ENCODE measurements around the gene UBE2D2.
"Not testable (repeated sequence)": the region's sequence is repeated elsewhere in the genome, so short reads cannot be mapped to it uniquely, and the experiment has no call there.

UBE2D2 gene

GRCh38 chr5:139584137-139584536, 23.0 kb downstream of the UBE2D2 start:
- DNase-seq (ENCODE audit: low read depth in 2 of 2): no peak

GRCh38 chr5:139588116-139588515, 27.0 kb downstream of the UBE2D2 start:
- not testable (repeated sequence) for DNase-seq (ENCODE audit: low read depth in 2 of 2)

GRCh38 chr5:139588962-139589361, 27.8 kb downstream of the UBE2D2 start:
- no peak for DNase-seq (ENCODE audit: low read depth in 2 of 2)

- no peak for DNase-seq (ENCODE audit: low read depth in 2 of 2)
Observed at GRCh38 chr5:139592289-139592688, 31.1 kb downstream of the UBE2D2 start.

GRCh38 chr5:139593076-139593475, 31.9 kb downstream of the UBE2D2 start:
- not testable (repeated sequence) for DNase-seq (ENCODE audit: low read depth in 2 of 2)

- DNase-seq (ENCODE audit: low read depth in 2 of 2): no peak
Observed at GRCh38 chr5:139593716-139594319, 32.7 kb downstream of the UBE2D2 start.

- DNase-seq (ENCODE audit: low read depth in 2 of 2): no peak
Observed at GRCh38 chr5:139597134-139597533, 36.0 kb downstream of the UBE2D2 start.

GRCh38 chr5:139598601-139598965, 37.4 kb downstream of the UBE2D2 start:
- not testable (repeated sequence) for DNase-seq (ENCODE audit: low read depth in 2 of 2)

GRCh38 chr5:139600336-139600949, 39.3 kb downstream of the UBE2D2 start:
- DNase-seq (ENCODE audit: low read depth in 2 of 2): no peak

- DNase-seq (ENCODE audit: low read depth in 2 of 2): no peak
Observed at GRCh38 chr5:139601429-139601828, 40.3 kb downstream of the UBE2D2 start.

- DNase-seq (ENCODE audit: low read depth in 2 of 2): not testable (repeated sequence)
Observed at GRCh38 chr5:139601948-139602347, 40.8 kb downstream of the UBE2D2 start.

GRCh38 chr5:139605887-139606286, 44.7 kb downstream of the UBE2D2 start:
- DNase-seq (ENCODE audit: low read depth in 2 of 2): no peak

- no peak for DNase-seq (ENCODE audit: low read depth in 2 of 2)
Observed at GRCh38 chr5:139611703-139612584, 50.8 kb downstream of the UBE2D2 start.

- no peak for DNase-seq (ENCODE audit: low read depth in 2 of 2)
Observed at GRCh38 chr5:139619861-139620260, 58.7 kb downstream of the UBE2D2 start.

- not testable (repeated sequence) for DNase-seq (ENCODE audit: low read depth in 2 of 2)
Observed at GRCh38 chr5:139625398-139625797, 64.3 kb downstream of the UBE2D2 start.

- no peak for DNase-seq (ENCODE audit: low read depth in 2 of 2)
Observed at GRCh38 chr5:139630855-139631254, 69.7 kb downstream of the UBE2D2 start.

GRCh38 chr5:139631520-139632165, 70.5 kb downstream of the UBE2D2 start:
- no peak for DNase-seq (ENCODE audit: low read depth in 2 of 2)

GRCh38 chr5:139633295-139634027, 72.3 kb downstream of the UBE2D2 start:
- peak in 1 of 2 donors; percentile 47 for DNase-seq (ENCODE audit: low read depth in 2 of 2)

GRCh38 chr5:139634028-139634325, 72.8 kb downstream of the UBE2D2 start:
- DNase-seq (ENCODE audit: low read depth in 2 of 2): no peak

GRCh38 chr5:139634541-139634940, 73.4 kb downstream of the UBE2D2 start:
- no peak for DNase-seq (ENCODE audit: low read depth in 2 of 2)

GRCh38 chr5:139635191-139635590, 74.1 kb downstream of the UBE2D2 start:
- no peak for DNase-seq (ENCODE audit: low read depth in 2 of 2)
